Measurements from ENCODE around the gene JCHAIN.

The JCHAIN gene

GRCh38 chr4:70706516-70706915, 40.2 kb upstream of the JCHAIN start:
- Histone ChIP-seq H3K4me2 (peak overlapping the region; percentile 98), H3K27me3 (ENCODE audit: insufficient read depth, low read depth) (no peaks in the 10 kb centered on the region), H3K4me3 (IDR thresholded peaks at IDR 0.05; ENCODE audit: insufficient read depth, low read depth, low read length) (peak overlapping the region; percentile 88), H3K79me2 (ENCODE audit: insufficient read depth, low read depth) (peaks cover 57% of the 10 kb centered on the region), H3K9ac (peak overlapping the region; percentile 71; the same call in 1 of the 2 replicates), H4K20me1 (ENCODE audit: insufficient read depth) (no peaks in the 10 kb centered on the region), H3K36me3 (ENCODE audit: insufficient read depth) (no peaks in the 10 kb centered on the region), H3K4me1 (ENCODE audit: low read depth, poor library complexity, severe bottlenecking) (peaks cover 32% of the 10 kb centered on the region), H2AFZ (ENCODE audit: low read depth) (peak overlapping the region; percentile 51; the same call in 1 of the 2 replicates), H3K27ac (peak overlapping the region; percentile 62; the same call in 1 of the 2 replicates)
- TF ChIP-seq CTCF (conservative IDR thresholded peaks at IDR 0.05; ENCODE audit: low read depth, low read length): no peak

- H3K4me2 ChIP-seq: peak overlapping the region; percentile 98
- peak overlapping the region; percentile 62 for H3K27ac ChIP-seq
- peaks cover 32% of the 10 kb centered on the region for H3K4me1 ChIP-seq (ENCODE audit: low read depth, poor library complexity, severe bottlenecking)
- H4K20me1 ChIP-seq (ENCODE audit: insufficient read depth): no peaks in the 10 kb centered on the region
- H3K79me2 ChIP-seq (ENCODE audit: insufficient read depth, low read depth): peaks cover 52% of the 10 kb centered on the region
- H2AFZ ChIP-seq (ENCODE audit: low read depth): peak overlapping the region; percentile 51
- TF ChIP-seq CTCF (conservative IDR thresholded peaks at IDR 0.05; ENCODE audit: low read depth, low read length): no peak
- peak overlapping the region; percentile 99 for H3K4me3 ChIP-seq (IDR thresholded peaks at IDR 0.05; ENCODE audit: insufficient read depth, low read depth, low read length)
- no peaks in the 10 kb centered on the region for H3K27me3 ChIP-seq (ENCODE audit: insufficient read depth, low read depth)
- H3K36me3 ChIP-seq (ENCODE audit: insufficient read depth): no peaks in the 10 kb centered on the region
- H3K9ac ChIP-seq: peak overlapping the region; percentile 71
These were observed 39.7 kb upstream of the JCHAIN start for GRCh38 chr4:70706044-70706461.

- TF ChIP-seq CTCF (conservative IDR thresholded peaks at IDR 0.05; ENCODE audit: low read depth, low read length): no peak
- Histone ChIP-seq H3K4me2 (peak overlapping the region; percentile 98), H3K36me3 (ENCODE audit: insufficient read depth) (no peaks in the 10 kb centered on the region), H2AFZ (ENCODE audit: low read depth) (peak overlapping the region; percentile 51), H3K27ac (peak overlapping the region; percentile 62), H3K27me3 (ENCODE audit: insufficient read depth, low read depth) (no peaks in the 10 kb centered on the region), H3K79me2 (ENCODE audit: insufficient read depth, low read depth) (peaks cover 50% of the 10 kb centered on the region), H3K4me3 (IDR thresholded peaks at IDR 0.05; ENCODE audit: insufficient read depth, low read depth, low read length) (peak overlapping the region; percentile 99), H3K9ac (peak overlapping the region; percentile 71), H3K4me1 (ENCODE audit: low read depth, poor library complexity, severe bottlenecking) (peaks cover 32% of the 10 kb centered on the region), H4K20me1 (ENCODE audit: insufficient read depth) (no peaks in the 10 kb centered on the region)
These were observed 39.1 kb upstream of the JCHAIN start for GRCh38 chr4:70705183-70706043.

- H4K20me1 ChIP-seq (ENCODE audit: insufficient read depth): no peaks in the 10 kb centered on the region
- peaks cover 45% of the 10 kb centered on the region for H3K79me2 ChIP-seq (ENCODE audit: insufficient read depth, low read depth)
- peak overlapping the region; percentile 64; the same call in 1 of the 2 replicates for H3K4me2 ChIP-seq
- H3K27ac ChIP-seq: peak overlapping the region; percentile 62
- H3K9ac ChIP-seq: peak overlapping the region; percentile 71
- H3K4me1 ChIP-seq (ENCODE audit: low read depth, poor library complexity, severe bottlenecking): peaks cover 32% of the 10 kb centered on the region
- H3K4me3 ChIP-seq (IDR thresholded peaks at IDR 0.05; ENCODE audit: insufficient read depth, low read depth, low read length): no peak overlapping the region
- TF ChIP-seq CTCF (conservative IDR thresholded peaks at IDR 0.05; ENCODE audit: low read depth, low read length): no peak; the same call in 1 of the 2 replicates
- H3K36me3 ChIP-seq (ENCODE audit: insufficient read depth): no peaks in the 10 kb centered on the region
- H3K27me3 ChIP-seq (ENCODE audit: insufficient read depth, low read depth): no peaks in the 10 kb centered on the region
- peak overlapping the region; percentile 51 for H2AFZ ChIP-seq (ENCODE audit: low read depth)
These were observed 38.5 kb upstream of the JCHAIN start for GRCh38 chr4:70704931-70705182.

Data from KMS-11 (cell line).